Body of pancreas (tissue), 4 donors: ENCODE results near the gene LRIG1.

Experiments used
- POLR2A ChIP-seq, 3 donors: fragments of 450-650 bp; IDR thresholded peaks; one replicate each; pipeline ENCODE4 v1.6.1; 2016; ENCODE audit warnings: antibody characterized with exemption in 3 of 3, mild to moderate bottlenecking in 2 of 3
- TF ChIP-seq, protein P1 (sequence below), 7 experiments: fragments of 450-650 bp in 4 of 7; fragments of 200-600 bp in 3 of 7; sonication (generic) in 3 of 7; IDR thresholded peaks; one replicate each; pipeline ENCODE4 v1.5.1; 2016 to 2019; ENCODE audit warnings: antibody characterized with exemption in 7 of 7

DNA sequence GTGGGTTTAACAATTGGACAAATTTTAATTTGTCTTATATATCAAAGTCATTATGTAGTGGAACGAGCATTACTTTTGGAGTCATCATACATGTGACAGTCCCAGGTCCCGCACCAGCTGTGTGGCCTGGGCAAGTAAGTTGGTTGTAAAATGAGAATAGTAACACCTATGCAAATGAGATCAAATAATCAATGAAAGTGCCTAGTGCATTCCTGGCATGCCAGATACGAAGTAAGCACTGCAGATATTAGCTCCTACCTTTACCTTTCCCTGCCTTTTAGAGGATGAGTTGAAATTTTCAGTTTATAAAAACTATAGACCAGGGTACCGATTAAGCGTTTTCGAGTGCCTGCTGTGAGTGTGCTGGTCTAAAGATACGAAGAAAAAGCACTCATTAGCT lies 134.1 kb downstream of the LRIG1 start:
- TF ChIP-seq, protein P1, sequence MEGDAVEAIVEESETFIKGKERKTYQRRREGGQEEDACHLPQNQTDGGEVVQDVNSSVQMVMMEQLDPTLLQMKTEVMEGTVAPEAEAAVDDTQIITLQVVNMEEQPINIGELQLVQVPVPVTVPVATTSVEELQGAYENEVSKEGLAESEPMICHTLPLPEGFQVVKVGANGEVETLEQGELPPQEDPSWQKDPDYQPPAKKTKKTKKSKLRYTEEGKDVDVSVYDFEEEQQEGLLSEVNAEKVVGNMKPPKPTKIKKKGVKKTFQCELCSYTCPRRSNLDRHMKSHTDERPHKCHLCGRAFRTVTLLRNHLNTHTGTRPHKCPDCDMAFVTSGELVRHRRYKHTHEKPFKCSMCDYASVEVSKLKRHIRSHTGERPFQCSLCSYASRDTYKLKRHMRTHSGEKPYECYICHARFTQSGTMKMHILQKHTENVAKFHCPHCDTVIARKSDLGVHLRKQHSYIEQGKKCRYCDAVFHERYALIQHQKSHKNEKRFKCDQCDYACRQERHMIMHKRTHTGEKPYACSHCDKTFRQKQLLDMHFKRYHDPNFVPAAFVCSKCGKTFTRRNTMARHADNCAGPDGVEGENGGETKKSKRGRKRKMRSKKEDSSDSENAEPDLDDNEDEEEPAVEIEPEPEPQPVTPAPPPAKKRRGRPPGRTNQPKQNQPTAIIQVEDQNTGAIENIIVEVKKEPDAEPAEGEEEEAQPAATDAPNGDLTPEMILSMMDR (IDR thresholded peaks at IDR 0.05), result no peak
- no peak for TF ChIP-seq POLR2A (IDR thresholded peaks at IDR 0.05)
